Fibroblast of skin of scalp (primary cell): ENCODE results near the gene ACOT11. TPM values are rescaled to one million over a fixed set of nuclear protein-coding genes. Genes with fewer than 3 reads are reported as not detected.
"Not testable (repeated sequence)": the region's sequence is repeated elsewhere in the genome, so short reads cannot be mapped to it uniquely, and the experiment has no call there.

Source experiments
- DNase-seq: peaks from one replicate; pipeline ENCODE4 v3.0.0-alpha.2; 2013
- polyA plus RNA-seq, 2 experiments: library from polyadenylated mRNA; unstranded; fragments of 120-200 nt; gene quantifications; one replicate each; pipeline ENCODE4 v1.2.1, GENCODE V29; 2013; ENCODE audit not compliant: insufficient read length in 2 of 2

Gene ACOT11
- 1.1 TPM for polyA plus RNA-seq (2013, experiment 1 of 2; ENCODE audit: insufficient read length)
- polyA plus RNA-seq (2013, experiment 2 of 2; ENCODE audit: insufficient read length): 1.4 TPM

- peak; percentile 54 for DNase-seq
Measured at GRCh38 chr1:54547601-54548388, at the start of gene ACOT11. Gene ACOT11 (plus strand): TSS chr1:54548228. CDS start chr1:54548310, 82 bp downstream.

- DNase-seq: peak; percentile 77
Measured at GRCh38 chr1:54498383-54499096, 49.5 kb upstream of the ACOT11 start.

- no peak for DNase-seq
Measured at GRCh38 chr1:54499097-54499359, 49.0 kb upstream of the ACOT11 start.

DNA sequence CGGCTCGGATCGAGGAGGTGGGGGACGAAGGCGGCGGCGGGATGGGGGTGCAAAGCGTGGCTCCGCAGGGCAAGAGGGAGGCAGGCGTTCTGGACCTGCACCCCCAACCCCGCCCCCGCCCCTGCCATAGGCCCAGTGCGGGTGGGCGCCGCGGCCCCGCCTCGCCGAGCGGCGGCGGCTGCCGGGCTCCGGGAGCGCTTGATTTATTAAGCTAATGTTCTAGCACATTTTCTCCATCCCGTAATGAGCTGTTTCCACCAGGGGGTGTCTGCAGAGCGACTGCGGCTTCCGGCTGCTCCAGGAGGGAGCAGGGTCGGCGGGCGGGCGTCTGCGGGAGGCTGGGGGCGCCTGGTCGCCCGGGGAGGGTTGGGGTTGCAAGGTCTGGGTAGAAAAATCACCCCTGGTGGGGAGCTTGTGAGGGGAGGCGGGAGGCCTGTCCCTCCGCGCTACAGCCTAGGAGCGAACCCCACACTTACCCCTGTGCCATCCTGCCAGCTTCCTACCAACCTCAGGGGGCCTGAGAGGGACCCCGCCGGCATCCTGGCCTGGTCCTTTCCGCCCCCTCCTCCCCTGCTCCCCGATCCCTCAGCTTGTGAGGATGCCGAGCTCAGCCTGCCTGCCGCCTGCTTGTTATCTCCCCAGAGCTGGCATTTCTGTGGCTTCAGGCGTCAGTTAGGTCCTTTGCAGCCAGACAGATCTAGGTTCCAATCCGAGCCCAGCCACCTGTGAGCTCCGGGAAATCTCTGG, 48.5 kb upstream of the ACOT11 start:
- peak; percentile 55 for DNase-seq

DNA sequence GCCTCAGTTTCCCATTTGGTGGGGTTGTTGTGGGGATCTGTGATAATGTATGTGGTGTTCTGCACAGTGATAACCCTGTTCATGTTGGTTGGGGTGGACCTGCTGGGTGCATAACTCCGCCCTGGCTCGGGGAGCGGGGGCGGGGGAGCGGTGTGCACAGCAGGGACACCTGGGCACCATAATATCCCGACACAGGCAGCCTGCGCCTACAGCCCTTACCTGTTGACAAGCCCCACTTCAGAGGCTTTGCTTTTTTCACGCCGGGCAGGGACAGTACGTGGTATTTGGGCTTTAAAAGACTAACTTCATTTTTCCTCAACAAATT, 48.0 kb upstream of the ACOT11 start:
- no peak for DNase-seq

DNA sequence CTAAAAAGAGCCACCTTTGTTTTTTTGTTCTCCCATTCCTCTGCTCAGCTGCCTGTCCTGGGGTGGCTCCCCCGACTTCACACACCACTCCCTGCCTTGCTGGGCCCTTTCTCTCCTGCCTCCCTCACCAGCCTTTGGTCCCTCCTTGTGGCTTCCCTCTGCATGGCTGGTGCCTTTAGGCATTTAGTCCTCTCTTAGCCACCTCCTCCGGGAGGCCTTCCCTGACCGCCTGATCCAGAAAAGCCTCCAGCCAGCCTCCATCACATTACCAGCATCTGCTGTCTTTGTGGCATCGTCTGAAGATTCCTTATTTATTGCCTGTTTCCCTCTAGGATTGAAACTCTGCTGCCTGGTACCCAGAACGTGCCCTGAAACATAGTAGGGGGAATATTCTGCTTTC, 46.2 kb upstream of the ACOT11 start:
- no peak for DNase-seq

- DNase-seq: no peak
Measured at GRCh38 chr1:54502342-54502741, 45.7 kb upstream of the ACOT11 start.

DNA sequence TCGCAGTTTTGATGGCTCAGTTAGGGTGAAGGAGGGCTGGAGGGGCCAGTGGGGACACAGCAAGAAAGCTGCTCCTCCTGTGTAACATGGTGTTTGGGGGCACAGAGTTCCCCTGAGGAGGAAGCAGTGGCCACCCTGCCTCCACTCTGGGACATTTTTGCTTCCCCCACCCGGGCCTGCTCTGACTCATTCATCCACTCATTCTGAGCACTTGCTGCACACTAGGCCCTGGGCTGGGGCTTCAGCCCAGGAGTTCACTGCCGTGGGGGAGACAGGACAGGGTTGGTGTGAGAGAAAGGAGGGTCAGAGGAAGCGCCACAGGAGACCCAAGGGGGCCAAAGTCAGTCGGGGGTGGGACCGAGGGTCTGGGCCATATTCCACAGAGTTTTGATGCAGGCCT, 41.4 kb upstream of the ACOT11 start:
- peak; percentile 23 for DNase-seq

GRCh38 chr1:54507033-54507870, 40.8 kb upstream of the ACOT11 start:
- no peak for DNase-seq

DNA sequence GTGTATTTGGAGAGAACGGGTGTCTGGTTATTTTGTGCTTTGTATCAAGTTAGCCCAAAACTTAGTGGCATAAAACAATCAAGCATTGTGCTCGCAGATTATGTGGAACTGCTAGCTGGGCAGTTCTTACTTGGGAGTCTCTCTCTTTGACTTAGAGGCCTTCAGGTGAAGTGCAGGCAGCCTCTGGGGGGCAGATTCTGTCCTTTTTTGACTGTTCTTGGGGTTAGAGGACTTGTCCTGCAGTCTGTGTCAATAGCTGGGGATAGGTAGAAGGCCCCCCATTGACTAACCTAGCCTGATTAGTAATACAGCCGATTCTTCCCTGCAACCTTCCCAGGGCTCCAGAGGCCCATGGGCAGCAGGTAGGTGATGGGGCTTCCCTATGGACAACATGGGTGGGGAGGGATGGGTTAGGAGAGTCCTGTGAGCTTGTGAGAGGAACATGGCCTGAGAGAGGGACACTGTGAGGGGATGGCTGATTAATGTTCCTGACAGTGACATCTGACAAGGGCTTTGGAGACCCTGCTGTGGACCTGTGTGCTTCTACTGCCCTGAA, 37.2 kb upstream of the ACOT11 start:
- DNase-seq: no peak

DNA sequence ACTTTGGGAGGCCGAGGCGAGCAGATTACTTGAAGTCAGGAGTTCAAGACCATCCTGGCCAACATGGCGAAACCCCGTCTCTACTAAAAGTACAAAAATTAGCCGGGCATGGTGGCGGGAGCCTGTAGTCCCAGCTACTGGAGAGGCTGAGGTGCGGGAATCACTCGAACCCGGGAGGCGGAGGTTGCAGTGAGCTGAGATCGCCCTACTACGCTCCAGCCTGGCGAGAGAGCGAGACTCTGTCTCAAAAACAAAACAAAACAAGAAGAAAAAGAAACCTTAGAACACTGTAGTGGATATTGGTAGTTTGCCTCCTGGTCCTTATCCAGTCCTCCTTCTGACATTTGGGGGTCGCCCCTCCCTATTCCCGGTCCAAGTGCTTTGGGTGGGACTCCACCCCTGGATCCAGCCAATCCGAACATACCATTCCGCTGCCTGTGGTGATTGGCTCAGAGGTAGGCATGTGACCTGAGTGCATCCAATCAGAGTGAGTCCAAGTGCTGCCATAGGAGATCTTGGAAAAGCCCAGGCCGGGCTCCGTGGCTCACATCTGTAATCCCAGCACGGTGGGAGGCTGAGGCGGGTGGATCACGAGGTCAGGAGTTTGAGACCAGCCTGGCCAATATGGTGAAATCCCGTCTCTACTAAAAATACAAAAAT, 34.0 kb upstream of the ACOT11 start:
- DNase-seq: not testable (repeated sequence)

GRCh38 chr1:54516249-54516920, 31.6 kb upstream of the ACOT11 start:
- no peak for DNase-seq

DNA sequence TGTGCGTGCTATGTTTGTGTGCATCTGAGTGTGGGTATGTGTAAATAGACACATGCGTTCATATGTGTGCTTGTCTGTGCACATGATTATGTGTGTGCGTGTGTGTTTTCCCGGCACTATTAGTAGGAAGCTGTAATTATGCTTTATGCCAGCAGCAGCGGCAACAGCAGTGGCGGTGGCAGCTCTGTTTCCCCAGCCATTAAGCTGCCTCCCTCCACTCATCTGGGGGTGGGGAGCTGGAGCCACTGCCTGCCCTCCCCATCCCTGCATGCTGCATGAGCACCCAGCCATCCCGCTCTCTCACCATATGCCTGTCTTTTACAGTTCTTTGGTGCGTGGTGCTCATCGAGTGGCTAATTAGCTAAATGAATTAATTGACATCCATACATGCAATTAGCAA, 30.5 kb upstream of the ACOT11 start:
- no peak for DNase-seq

DNA sequence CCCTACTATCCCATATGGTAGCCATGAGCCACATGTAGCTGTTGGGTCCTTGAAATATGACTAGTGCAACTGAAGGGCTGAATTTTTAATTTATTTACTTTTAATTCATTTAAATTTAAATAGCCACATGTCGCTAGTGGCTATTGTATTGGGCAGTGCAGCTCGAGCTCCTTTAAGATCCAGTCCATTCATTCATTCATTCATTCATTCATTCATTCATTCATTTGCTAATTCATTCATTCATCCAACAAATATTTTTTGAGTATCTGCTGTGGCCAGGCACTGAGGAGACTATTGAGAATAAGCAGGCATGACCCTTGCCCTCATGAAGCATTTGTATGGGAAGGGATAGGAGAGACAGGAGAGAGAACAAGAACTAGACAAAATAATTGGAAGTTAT, 29.5 kb upstream of the ACOT11 start:
- DNase-seq: no peak

DNA sequence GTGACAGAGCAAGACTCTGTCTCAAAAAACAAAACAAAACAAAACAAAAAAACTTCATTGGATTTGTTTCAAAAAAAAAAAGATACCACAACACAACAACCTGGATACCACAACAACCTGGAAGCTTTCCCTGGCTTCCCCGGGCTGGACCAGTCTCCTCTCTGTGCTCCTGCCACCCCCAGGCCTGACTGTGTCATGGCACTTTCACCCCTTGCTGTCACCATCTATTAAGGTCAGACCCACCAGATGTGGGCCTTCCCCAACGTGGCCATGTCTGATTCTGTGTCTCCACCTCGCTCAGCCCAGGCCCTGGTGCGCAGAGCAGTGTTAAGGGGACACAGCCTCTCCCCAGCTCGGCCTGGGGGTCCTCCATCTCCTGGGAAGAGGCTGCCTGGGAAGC, 28.3 kb upstream of the ACOT11 start:
- no peak for DNase-seq

GRCh38 chr1:54520631-54521321, 27.3 kb upstream of the ACOT11 start:
- no peak for DNase-seq

DNA sequence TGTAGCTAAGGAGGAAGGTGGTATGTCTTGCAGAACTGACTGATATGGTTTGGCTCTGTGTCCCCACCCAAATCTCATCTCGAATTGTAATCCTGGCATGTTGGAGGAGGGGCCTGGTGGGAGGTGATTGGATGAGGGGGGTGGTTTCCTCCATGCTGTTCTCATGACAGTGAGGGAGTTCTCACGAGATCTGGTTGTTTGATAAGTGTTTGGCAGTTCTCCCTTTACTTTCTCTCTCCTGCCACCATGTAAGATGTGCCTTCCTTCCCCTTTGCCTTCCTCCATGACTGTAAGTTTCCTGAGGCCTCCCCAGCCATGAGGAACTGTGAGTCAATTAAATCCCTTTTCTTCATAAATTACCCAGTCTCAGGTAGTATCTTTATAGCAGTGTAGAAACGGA, 21.5 kb upstream of the ACOT11 start:
- DNase-seq: not testable (repeated sequence)

- DNase-seq: no peak
Measured at GRCh38 chr1:54528613-54529012, 19.4 kb upstream of the ACOT11 start.

DNA sequence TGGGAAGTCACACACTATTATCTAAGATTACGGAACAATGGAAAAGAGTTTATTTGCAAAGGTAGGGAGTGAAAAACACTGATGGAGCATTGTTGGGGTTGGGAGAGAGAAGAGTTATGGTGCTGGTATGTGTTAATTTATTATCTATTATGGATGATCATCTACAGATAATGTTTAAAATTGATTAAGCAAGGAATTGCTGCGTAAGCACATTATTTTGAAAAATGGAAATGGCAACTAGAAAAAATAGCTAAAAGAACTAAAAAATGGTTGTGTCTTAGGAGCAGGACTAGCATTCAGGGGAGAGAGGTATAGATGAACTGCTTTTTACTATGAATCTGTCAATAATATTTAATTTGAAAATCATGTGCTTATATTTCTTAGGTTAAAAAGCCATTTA, 16.0 kb upstream of the ACOT11 start:
- DNase-seq: no peak

DNA sequence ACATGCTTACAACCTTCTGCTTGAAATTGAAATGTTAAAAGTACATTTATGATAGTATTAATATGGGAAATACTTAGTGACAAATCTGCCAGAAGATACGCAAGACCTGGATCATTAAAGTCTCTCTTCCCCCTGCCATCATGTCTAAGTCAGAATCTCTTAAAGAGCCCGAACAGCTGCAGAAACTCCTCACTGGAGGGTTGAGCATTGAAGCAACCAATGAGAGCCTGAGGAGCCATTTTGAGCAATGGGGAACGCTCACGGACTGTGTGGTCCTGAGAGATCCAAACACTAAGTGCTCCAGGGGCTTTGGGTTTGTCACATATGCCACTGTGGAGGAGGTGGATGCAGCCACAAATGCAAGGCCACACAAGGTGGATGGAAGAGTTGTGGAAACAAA, 11.4 kb upstream of the ACOT11 start:
- not testable (repeated sequence) for DNase-seq

GRCh38 chr1:54537611-54538010, 10.4 kb upstream of the ACOT11 start:
- no peak for DNase-seq
